ENCODE measurements around the gene L3MBTL2. TPM values are rescaled to one million over a fixed set of nuclear protein-coding genes. Genes with fewer than 3 reads are reported as not detected.

Gene L3MBTL2
- total and polyA plus RNA-seq, 10 of the 15 experiments (the other 5 are each of a cell fraction or from before 2014, with no cell fraction given): 13.2 to 37.6 (median 28.2) TPM

- no peak for ATAC-seq
- Histone ChIP-seq H3K79me2 (ENCODE audit: control insufficient read depth, insufficient read depth, low read length) (no peaks in the 10 kb centered on the region), H2AFZ (ENCODE audit: control insufficient read depth, low read depth, low read length) (no peak overlapping the region), H3K4me1 (ENCODE audit: control insufficient read depth, insufficient read depth, low read length) (peaks cover 12% of the 10 kb centered on the region), H3K27ac (ENCODE audit: control insufficient read depth, insufficient read depth) (no peak overlapping the region), H3K4me2 (ENCODE audit: control insufficient read depth, insufficient read depth) (no peak overlapping the region), H4K20me1 (ENCODE audit: control insufficient read depth, insufficient read depth) (no peaks in the 10 kb centered on the region), H3K4me3 (no peak overlapping the region), H3K27me3 (replicated peaks in 1 of 2; ENCODE audit: control insufficient read depth in 2 of 2, insufficient read depth in 2 of 2, low read length in 1 of 2) (no peaks in the 10 kb centered on the region), H3K36me3 (ENCODE audit: control insufficient read depth in 2 of 2, insufficient read depth in 2 of 2, low read length in 1 of 2) (peaks cover 6 to 13% of the 10 kb centered on the region in 2 experiments), H3K9ac (ENCODE audit: control insufficient read depth, insufficient read depth, low read length) (no peak overlapping the region), H3K9me3 (replicated peaks; ENCODE audit: control insufficient read depth, insufficient read depth, low read length) (no peaks in the 10 kb centered on the region; the same call in 2 of the 3 replicates)
- no peak for DNase-seq (ENCODE audit: low read depth, low spot score)
- WGBS (ENCODE audit: insufficient coverage, insufficient replicate concordance, low lambda C conversion rate, missing lambda C conversion rate): 98% methylated on average over 10 of the region's 10 CpGs
- FAIRE-seq: no peak
- RAD21 ChIA-PET (ENCODE audit: unreplicated experiment): interaction anchor here (0.5 kb wide), 1 partner anchor 316 kb away, joined by 3 read pairs; no protein-coding TSS in a partner anchor
- intact Hi-C loops (cut with micrococcal nuclease; ENCODE audit: unreplicated experiment): no loop called here
- in situ Hi-C loops (cut with MboI): no loop called here
- SMC1A ChIA-PET (ENCODE audit: uncharacterized antibody, unreplicated experiment): interaction anchor here (0.9 kb wide), 1 partner anchor 293 kb away, joined by 3 read pairs; no protein-coding TSS in a partner anchor
- POLR2A ChIA-PET: no interaction called here
- CTCF ChIA-PET: interaction anchor here (2.2 kb wide), 1 partner anchor 22 kb away, joined by 6 read pairs; no protein-coding TSS in a partner anchor
- BruUV-seq (replicated peaks): no TSS peak
- TF ChIP-seq ZBTB40 (IDR thresholded peaks at IDR 0.05; ENCODE audit: borderline replicate concordance): no peak
- TF ChIP-seq ZBTB11 (CRISPR knock-in tag; IDR thresholded peaks at IDR 0.05): no peak
- TF ChIP-seq NFIC (IDR thresholded peaks at IDR 0.05; ENCODE audit: low read depth, low read length): no peak
These were observed 10.3 kb downstream of the L3MBTL2 start for GRCh38 chr22:41215409-41215808.

All from GM12878 (cell line).